Measurements from ENCODE around the gene DSCAML1.
"Not testable (repeated sequence)": the region's sequence is repeated elsewhere in the genome, so short reads cannot be mapped to it uniquely, and the experiment has no call there.

The DSCAML1 gene

GRCh38 chr11:117817368-117818040 is 20.5 kb upstream of the DSCAML1 start:
- peak; percentile 74 to 83 for DNase-seq (ENCODE audit: low read depth in 2 of 2)

DNA sequence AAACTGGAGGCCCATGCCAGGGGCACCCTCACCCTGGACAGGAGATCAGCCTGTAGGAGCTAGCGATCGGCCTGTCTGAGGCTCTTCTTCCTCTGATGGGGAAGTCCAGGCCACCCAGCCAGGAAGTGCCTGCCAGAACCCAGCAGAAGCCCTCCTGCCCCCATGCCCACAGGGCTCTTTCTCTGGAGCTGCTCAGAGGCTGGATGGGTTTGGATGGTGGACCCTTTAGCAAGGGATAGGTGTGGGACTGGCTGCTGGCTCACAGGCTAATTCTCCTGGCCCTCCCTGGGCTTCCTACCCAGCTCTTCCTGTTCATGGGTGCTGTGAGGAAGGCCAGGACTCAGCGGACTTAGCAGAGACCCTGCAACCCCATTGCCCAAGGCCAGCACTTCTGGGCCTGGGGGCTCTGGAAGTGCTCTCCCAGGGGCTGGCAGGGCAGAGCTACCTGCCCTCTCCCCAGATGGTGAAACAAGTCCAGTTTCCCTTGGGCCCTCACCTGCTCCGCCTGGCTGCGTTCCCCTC is 19.9 kb upstream of the DSCAML1 start:
- DNase-seq (ENCODE audit: low read depth in 2 of 2): no peak

- no peak for DNase-seq (ENCODE audit: low read depth in 2 of 2)
Observed at GRCh38 chr11:117816151-117816741, 19.2 kb upstream of the DSCAML1 start.

GRCh38 chr11:117815262-117815803 is 18.3 kb upstream of the DSCAML1 start:
- peak; percentile 29 to 44 for DNase-seq (ENCODE audit: low read depth in 2 of 2)

DNA sequence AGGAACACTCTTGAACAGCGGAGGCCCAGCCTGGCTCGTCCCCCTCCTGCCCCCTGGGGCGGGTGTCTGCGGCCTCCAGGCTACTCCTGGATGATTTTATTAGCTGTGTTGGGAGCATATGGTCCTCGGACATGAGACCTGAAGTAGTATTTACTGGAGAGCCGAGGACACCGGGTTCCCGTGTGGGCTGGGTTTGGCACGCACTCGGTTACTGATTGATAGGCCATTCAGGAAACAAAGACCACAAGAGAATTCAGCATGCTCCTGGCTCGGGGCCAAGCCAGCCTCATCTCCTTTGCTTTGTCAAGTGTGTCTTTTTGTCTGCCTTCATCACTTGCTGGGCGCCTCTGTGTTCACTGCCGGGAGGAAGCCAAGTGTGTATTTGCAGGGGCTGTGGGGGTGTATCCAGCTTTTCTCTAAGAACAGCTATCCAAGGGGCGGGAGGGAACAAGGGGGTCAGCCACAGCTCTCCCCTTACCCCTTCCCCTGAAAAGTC is 17.8 kb upstream of the DSCAML1 start:
- peak; percentile 57 to 71 for DNase-seq (ENCODE audit: low read depth in 2 of 2)

DNA sequence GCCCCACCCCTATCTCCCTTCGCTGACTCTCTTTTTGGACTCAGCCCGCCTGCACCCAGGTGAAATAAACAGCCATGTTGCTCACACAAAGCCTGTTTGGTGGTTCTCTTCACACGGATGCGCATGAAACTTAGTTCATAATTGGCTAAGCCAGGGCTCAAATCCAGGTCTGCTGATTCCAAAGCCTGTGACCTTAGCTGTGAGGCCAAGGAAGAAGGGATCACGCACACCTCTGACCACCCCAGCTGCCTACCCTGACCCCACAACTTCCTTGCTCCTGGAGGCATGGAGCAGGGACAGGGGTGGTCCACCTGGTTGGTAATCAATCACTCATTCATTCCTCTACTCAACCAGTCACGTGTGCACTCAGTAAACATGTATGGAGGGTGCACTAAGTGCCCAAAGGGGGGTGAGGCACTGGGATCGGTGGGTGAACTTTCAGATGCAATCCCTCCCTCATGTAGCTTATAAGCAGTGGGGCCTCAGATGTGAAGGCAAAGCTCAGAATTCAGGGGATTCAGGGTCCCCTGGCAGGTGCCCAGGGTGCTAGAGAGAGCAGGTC is 17.3 kb upstream of the DSCAML1 start:
- DNase-seq (ENCODE audit: low read depth in 2 of 2): no peak

DNA sequence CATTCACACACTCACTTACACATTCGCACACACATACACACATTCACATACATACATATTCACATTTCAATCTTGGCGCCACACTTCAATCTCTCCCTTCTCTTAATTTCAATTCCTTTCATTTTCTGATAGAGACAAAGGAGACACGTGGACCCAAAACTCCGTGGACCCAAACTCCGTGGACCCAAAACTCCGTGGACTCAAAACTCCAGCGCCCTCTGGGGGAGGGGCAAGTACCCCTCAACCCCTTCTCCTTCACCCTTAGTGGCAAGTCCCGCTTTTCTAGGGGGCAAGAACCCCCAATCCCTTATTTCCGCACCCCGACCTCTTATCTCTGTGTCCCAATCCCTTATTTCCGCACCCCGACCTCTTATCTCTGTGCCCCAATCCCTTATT is 13.0 kb upstream of the DSCAML1 start:
- DNase-seq (ENCODE audit: low read depth in 2 of 2): not testable (repeated sequence)

- DNase-seq (ENCODE audit: low read depth in 2 of 2): no peak
Observed at GRCh38 chr11:117809236-117810055, 12.4 kb upstream of the DSCAML1 start.

DNA sequence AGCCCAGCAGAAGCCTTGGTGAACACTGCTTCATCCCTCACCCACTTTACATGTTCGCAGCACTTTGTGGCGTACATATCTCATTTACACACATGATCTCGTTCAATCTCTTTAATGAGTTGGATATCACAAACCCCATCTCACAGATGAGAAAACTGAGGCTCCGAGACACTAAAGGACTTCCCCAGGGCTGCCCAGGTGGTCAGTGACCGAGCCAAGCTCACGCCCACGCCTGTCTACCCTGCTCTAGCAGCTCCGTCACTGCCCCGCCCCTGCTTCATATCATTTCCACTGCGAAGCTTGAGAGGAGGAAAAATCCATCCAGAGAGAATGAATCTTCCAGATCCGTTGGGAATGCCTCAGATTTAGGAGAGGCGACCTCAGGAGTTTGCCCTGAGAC is 11.8 kb upstream of the DSCAML1 start:
- DNase-seq (ENCODE audit: low read depth in 2 of 2): no peak

- peak; percentile 43 to 78 for DNase-seq (ENCODE audit: low read depth in 2 of 2)
Observed at GRCh38 chr11:117807482-117808327, 10.7 kb upstream of the DSCAML1 start.

- DNase-seq (ENCODE audit: low read depth in 2 of 2): no peak
Observed at GRCh38 chr11:117806846-117807245, 9.8 kb upstream of the DSCAML1 start.

- no peak for DNase-seq (ENCODE audit: low read depth in 2 of 2)
Observed at GRCh38 chr11:117805045-117805444, 8.0 kb upstream of the DSCAML1 start.

DNA sequence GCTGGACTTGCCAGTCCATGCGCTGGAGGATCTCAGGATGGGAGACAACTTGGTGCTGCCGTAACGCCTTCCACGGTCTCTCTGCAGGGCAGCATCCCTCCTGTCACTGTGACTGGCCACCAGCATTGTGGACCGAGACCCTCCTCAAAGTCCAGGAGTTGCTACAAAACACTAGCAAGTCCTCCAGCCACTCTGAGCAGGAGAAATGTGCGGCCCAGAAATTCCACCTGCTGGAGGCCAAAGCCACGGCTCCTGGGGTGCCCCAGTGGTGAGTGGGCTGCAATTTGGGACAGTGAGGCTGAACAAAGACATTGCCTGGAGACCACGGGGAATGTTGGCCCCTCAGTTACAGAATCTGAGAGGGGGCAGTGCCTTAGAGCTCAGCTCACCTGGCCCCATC is 6.9 kb upstream of the DSCAML1 start:
- DNase-seq (ENCODE audit: low read depth in 2 of 2): no peak

- DNase-seq (ENCODE audit: low read depth in 2 of 2): no peak
Observed at GRCh38 chr11:117799634-117800033, 2.6 kb upstream of the DSCAML1 start.

GRCh38 chr11:117796456-117796871 is 552 bp downstream of the DSCAML1 start:
- DNase-seq (ENCODE audit: low read depth in 2 of 2): no peak

GRCh38 chr11:117795638-117796455 is 1.2 kb downstream of the DSCAML1 start:
- DNase-seq (ENCODE audit: low read depth in 2 of 2): no peak

DNA sequence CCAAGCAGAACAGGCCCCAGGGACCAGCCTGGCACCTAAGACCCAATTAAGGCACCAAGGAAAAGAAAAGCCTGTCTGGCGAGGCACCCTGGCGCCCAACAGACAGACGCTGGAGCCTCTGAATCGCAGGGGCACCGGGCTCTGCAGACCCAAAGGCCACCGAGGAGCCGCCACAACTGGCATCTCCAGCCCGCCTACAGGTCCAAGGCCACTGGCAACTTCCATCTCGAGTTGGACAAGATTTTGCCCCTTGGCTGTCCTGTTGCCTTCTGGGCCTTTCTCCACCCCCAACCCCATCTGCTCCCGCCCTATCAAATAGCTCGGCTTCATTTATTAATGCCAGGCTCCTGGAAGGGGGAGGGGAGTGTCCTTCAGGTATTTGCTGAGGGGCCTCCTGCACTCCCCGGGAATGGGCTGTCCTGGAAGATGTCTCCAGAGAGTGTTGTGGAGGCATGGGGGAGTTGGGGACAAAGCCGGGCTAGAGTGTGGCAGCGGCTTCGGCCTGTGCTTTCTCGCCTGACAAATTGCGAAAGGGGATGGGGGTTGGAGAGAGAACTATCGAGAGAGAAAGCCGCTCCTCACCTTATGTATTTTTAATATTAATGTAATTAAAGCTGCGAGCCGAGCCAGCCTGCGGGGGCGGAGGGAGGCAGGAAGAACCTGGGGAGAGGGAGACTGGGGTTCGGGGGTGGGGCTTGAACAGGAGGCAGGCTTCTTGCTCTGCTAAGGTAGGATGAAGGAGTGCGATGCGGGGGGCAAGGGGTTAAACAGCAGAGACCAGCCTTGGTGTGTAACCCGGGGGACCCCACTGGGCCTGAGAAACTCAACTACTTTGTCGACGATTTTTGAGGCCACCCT is 2.0 kb downstream of the DSCAML1 start:
- no peak for DNase-seq (ENCODE audit: low read depth in 2 of 2)

- no peak for DNase-seq (ENCODE audit: low read depth in 2 of 2)
Observed at GRCh38 chr11:117794135-117794534, 2.9 kb downstream of the DSCAML1 start.

- DNase-seq (ENCODE audit: low read depth in 2 of 2): no peak
Observed at GRCh38 chr11:117793583-117793982, 3.4 kb downstream of the DSCAML1 start.
